HG03442 (cell line): ENCODE data around the gene CD72.

Experiments
- ATAC-seq: cut with Tn5 transposase; IDR thresholded peaks from one replicate; pipeline ENCODE4 v1.9.1; 2021; ENCODE audit warnings: mild to moderate bottlenecking, moderate library complexity; ENCODE audit not compliant: unreplicated experiment

CD72 gene

DNA sequence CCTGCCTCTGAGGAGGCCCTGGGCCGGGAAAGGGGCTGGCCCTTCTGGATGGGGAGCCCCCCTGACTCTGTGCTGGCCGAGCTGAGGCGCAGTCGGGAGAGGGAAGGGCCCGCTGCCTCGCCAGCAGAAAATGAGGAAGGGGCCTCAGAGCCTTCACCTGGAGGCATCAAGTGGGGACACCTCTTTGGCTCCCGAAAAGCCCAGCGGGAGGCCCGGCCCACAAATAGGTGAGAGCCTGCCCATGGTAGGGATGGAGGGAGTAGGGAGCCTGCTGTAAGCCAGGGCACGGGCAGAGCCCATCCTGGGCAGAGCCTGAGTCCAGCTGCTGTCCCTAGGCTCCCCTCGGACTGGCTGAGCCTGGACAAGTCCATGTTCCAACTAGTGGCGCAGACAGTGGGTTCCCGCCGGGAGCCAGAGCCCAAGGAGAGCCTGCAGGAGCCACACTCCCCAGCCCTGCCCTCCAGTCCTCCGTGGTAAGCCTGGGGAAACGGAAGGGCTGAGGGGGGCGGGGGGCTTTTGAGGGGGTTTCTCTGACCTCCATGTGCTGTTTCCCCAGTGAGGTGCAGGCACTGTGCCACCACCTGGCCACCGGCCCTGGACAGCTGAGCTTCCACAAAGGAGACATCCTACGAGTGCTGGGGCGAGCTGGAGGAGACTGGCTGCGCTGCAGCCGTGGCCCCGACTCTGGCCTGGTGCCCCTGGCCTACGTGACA is 57.4 kb downstream of the CD72 start:
- no peak for ATAC-seq
